Mucosa of rectum (tissue), 2 donors: ENCODE measurements around the gene SAPCD1.
"Not testable (repeated sequence)": the region's sequence is repeated elsewhere in the genome, so short reads cannot be mapped to it uniquely, and the experiment has no call there.

Experiments used
- H3K27ac ChIP-seq, 2 donors: one replicate each; pipeline ENCODE4 v1.7.0; 2013; ENCODE audit warnings: inconsistent platforms in 2 of 2, low read depth in 2 of 2, low read length in 2 of 2
- H3K27me3 ChIP-seq, 2 donors: one replicate each; pipeline ENCODE4 v1.7.0; 2013; ENCODE audit warnings: low read length in 2 of 2; ENCODE audit not compliant: control insufficient read depth in 2 of 2, insufficient read depth in 2 of 2
- H3K36me3 ChIP-seq, 2 donors: one replicate each; pipeline ENCODE4 v1.7.0; 2013; ENCODE audit warnings: low read length in 2 of 2; ENCODE audit not compliant: control insufficient read depth in 2 of 2, insufficient read depth in 2 of 2
- H3K4me1 ChIP-seq, 2 donors: one replicate each; pipeline ENCODE4 v1.7.0; 2013; ENCODE audit warnings: low read length in 2 of 2, mild to moderate bottlenecking in 1 of 2; ENCODE audit not compliant: control insufficient read depth in 2 of 2, insufficient read depth in 2 of 2
- H3K4me3 ChIP-seq, 2 donors: one replicate each; pipeline ENCODE4 v1.7.0; 2013; ENCODE audit warnings: low read length in 2 of 2
- H3K9ac ChIP-seq, 2 donors: one replicate each; pipeline ENCODE4 v1.7.0; 2013; ENCODE audit warnings: low read length in 2 of 2, low read depth in 1 of 2, mild to moderate bottlenecking in 1 of 2
- H3K9me3 ChIP-seq, 2 donors: one replicate each; pipeline ENCODE4 v1.7.0; 2013; ENCODE audit warnings: low read length in 2 of 2; ENCODE audit not compliant: control insufficient read depth in 2 of 2
- donor health status: healthy.
- donor health status: Normal muscosa, but diverticular disease.

Gene SAPCD1

DNA sequence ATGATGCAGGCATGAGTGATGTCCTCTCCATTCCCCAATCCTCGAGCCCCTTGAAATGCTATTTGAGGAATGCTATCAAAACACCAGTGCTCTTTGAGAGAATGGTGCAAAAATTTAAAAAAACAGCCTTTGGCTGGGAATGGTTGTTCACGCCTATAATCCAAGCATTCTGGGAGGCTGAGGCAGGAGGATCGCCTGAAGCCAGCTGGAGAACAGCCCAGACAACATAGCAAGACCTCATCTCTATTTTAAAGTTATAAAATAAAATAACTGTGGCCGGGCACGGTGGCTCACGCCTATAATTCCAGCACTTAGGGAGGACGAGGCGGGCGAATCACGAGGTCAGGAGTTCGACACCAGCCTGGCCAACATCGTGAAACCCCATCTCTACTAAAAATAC lies 37.3 kb downstream of the SAPCD1 start:
- H3K9ac ChIP-seq: no peak overlapping the region
- peaks cover 6 to 8% of the 10 kb centered on the region in 2 donors for H3K4me1 ChIP-seq
- no peak overlapping the region for H3K4me3 ChIP-seq
- peaks cover 4 to 10% of the 10 kb centered on the region in 2 donors for H3K36me3 ChIP-seq
- H3K27me3 ChIP-seq: no peaks in the 10 kb centered on the region
- H3K9me3 ChIP-seq: no peaks in the 10 kb centered on the region
- H3K27ac ChIP-seq: no peak overlapping the region

DNA sequence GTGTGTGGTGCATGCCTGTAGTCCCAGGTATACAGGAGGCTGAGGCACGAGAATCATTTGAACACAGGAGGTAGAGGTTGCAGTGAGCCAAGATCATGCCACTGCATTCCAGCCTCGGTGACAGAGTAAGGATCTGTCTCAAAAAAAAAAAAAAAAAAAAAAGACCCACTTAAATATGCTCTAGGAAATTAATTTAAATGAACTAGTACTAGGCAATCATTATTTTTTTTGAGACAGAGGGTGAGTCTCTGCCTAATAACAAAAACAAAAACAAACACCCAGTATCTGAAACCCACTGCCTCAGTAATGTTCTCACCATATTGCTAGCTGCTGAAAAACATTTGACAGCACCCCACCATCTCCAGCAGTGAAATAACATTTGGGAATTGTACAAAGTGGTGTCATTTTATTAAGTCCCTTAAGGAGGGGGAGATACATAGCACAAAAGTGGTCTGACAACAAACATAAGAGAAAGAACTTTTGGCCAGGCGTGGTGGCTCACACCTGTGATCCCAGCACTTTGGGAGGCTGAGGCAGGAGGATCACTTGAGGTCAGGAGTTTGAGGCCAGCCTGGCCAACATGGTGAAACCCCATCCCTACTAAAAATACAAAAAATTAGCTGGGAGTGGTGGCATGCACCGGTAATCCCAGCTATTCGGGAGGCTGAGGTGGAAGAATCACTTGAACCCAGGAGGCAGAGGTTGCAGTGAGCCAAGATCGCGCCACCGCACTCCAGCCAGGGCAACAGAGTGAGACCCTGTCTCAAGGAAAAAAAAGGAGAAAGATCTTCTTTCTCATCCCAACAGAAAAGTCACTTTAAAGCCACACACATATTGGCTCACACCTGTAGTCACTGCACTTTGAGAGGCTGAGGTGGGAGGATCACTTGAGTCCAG lies 38.8 kb downstream of the SAPCD1 start:
- not testable (repeated sequence) for H3K9ac ChIP-seq, H3K9me3 ChIP-seq, H3K36me3 ChIP-seq, H3K4me3 ChIP-seq, H3K27me3 ChIP-seq, H3K27ac ChIP-seq, H3K4me1 ChIP-seq

GRCh38 chr6:31805939-31806469 lies 43.5 kb downstream of the SAPCD1 start:
- peak overlapping the region; percentile 82 to 87 for H3K4me3 ChIP-seq
- H3K27me3 ChIP-seq: no peaks in the 10 kb centered on the region
- H3K9me3 ChIP-seq: no peaks in the 10 kb centered on the region
- peak overlapping the region; percentile 83 to 88 for H3K9ac ChIP-seq
- peak overlapping the region; percentile 92 to 97 for H3K27ac ChIP-seq
- peaks cover 0 to 4% of the 10 kb centered on the region in 2 donors for H3K36me3 ChIP-seq
- H3K4me1 ChIP-seq: peaks cover 8 to 12% of the 10 kb centered on the region in 2 donors

GRCh38 chr6:31806470-31807272 lies 44.2 kb downstream of the SAPCD1 start, which contains the start of gene LSM2:
Gene LSM2, minus strand, starts transcription at chr6:31806966. Its CDS starts 209 bp downstream, at chr6:31806757.
- Histone ChIP-seq H3K36me3 (peaks cover 2 to 4% of the 10 kb centered on the region in 2 donors), H3K9ac (peak within 1 kb of the TSS; percentile 83 to 88), H3K27ac (peak within 1 kb of the TSS; percentile 92 to 97), H3K9me3 (no peaks in the 10 kb centered on the region), H3K4me3 (peak within 1 kb of the TSS; percentile 82 to 87), H3K27me3 (no peaks in the 10 kb centered on the region), H3K4me1 (peaks cover 8 to 12% of the 10 kb centered on the region in 2 donors)

DNA sequence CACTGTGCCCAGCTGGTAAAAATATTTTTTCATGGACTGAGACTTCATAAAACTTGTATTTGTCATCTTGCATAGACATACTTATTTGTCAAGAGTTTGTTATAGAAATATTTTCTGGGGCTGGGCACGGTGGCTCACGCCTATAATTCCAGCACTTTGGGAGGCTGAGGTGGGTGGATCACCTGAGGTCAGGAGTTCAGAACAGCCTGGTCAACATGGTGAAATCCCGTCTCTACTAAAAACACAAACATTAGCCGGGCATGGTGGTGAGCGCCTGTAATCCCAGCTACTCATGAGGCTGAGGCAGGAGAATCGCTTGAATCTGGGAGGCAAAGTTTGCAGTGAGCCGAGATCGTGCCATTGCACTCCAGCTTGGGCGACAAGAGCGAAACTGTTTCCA lies 46.1 kb downstream of the SAPCD1 start:
- H3K4me3 ChIP-seq, H3K27ac ChIP-seq, H3K9ac ChIP-seq, H3K9me3 ChIP-seq, H3K27me3 ChIP-seq, H3K36me3 ChIP-seq: not testable (repeated sequence)
- peaks cover 8 to 12% of the 10 kb centered on the region in 2 donors for H3K4me1 ChIP-seq

GRCh38 chr6:31811645-31812044 lies 49.2 kb downstream of the SAPCD1 start:
- Histone ChIP-seq H3K9me3 (no peaks in the 10 kb centered on the region), H3K9ac (no peak overlapping the region), H3K27me3 (no peaks in the 10 kb centered on the region), H3K36me3 (peaks cover 0 to 2% of the 10 kb centered on the region in 2 donors), H3K4me1 (peaks cover 4 to 12% of the 10 kb centered on the region in 2 donors), H3K27ac (no peak overlapping the region), H3K4me3 (no peak overlapping the region)

DNA sequence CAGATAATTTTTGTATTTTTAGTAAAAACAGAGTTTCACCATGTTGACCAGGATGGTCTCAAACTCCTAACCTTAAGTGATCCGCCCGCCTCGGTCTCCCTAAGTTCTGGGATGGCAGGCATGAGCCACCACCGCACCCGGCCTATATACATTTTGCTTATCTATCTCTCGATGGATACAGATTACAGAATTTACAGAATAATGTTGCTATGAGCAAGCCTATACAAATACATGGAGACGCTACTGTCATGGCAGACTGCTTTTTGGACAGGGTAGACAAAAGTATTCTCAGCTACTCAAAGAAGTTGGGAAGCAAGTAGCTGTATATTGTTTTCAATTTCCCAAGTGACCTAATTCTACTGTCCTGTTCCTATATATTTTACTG lies 51.0 kb downstream of the SAPCD1 start:
- Histone ChIP-seq H3K9ac (peak overlapping the region; percentile 63 to 78), H3K4me1 (peaks cover 7 to 16% of the 10 kb centered on the region in 2 donors), H3K27ac (peak overlapping the region; percentile 94 to 97), H3K4me3 (peak overlapping the region; percentile 58 to 76), H3K9me3 (no peaks in the 10 kb centered on the region), H3K36me3 (peaks cover 0 to 2% of the 10 kb centered on the region in 2 donors), H3K27me3 (no peaks in the 10 kb centered on the region)
